GM18502 (cell line): Measurements from ENCODE around the gene RPAP2.
"Not testable (repeated sequence)": the region's sequence is repeated elsewhere in the genome, so short reads cannot be mapped to it uniquely, and the experiment has no call there.

Experiments used
- ATAC-seq: cut with Tn5 transposase; IDR thresholded peaks from one replicate; pipeline ENCODE4 v1.9.1; 2021; ENCODE audit warnings: mild to moderate bottlenecking; ENCODE audit not compliant: unreplicated experiment, poor library complexity

The RPAP2 gene

DNA sequence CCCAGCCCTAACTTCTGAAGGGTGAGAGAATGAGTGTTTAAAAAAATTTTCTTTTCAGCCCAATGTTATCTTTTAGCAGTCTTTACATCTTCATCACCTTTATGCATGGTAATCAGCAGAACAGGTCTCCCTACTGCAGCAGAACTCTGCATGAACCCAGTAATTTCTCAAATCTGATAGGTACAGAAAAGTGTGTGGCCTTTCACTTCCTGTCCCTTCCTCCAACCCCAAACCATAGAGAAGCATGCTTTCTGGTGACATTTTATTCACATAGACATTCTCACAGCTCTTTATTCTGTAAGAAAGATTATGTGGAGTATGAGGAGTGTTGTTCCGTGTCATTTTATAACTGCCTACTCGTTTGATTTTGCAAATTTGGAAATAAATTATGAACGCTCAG, 68.6 kb downstream of the RPAP2 start:
- ATAC-seq = peak; percentile 78

DNA sequence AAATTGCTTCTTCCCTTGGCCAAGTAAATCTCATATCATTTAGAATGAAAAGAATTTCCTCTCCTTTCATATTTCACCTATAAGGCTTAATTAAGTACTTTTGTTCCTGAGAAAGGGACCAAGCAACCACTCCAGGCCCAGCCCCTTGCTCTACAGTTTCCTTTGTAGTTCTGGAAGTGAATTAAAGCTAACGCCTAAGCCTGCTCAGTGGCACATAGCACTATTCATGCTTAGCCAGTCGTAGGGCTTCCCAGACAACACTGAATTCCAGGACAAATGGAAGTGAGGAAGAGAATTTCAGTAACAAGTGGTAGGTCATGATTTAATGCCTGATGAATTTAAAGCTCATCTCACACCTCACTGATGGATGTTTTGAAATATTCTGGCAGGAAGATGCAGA, 73.3 kb downstream of the RPAP2 start:
- no peak for ATAC-seq

DNA sequence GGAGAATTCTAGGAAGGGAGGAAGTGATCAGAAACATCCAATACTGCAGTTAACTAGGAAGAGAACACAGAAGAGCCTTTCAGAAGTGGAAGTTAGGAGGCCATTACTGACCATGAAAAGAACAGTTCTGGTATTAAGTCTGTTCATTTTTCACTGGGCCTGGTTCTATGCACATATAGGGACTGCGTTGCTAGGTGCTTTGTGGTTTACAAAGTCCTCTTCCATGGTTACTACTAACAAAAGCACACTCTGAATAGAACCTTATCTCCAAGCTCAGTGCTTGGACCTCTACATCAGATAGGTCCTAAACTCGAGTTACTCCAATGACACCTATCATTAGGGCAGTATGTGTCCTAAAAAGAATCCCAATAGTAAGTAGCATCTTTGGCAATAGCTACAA, 75.4 kb downstream of the RPAP2 start:
- ATAC-seq = no peak

DNA sequence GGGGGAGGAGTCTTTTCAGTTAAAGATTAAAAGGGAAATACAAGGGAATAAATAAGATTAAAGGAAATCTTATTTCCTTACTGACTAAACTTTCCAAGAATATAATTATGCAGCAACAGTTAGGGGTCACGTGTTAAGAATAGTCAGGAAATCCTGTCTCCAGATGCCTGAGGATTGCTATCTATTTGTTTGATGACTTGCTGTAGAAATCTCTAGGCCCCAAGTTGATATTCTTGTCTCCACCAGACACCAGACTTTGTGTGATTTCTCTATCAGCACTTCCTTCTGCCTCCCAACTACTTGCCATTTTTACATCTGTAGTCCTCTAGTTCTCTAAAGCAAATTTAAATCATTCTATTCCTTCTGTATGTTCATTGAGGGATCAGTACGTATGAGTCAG, 77.5 kb downstream of the RPAP2 start:
- no peak for ATAC-seq

DNA sequence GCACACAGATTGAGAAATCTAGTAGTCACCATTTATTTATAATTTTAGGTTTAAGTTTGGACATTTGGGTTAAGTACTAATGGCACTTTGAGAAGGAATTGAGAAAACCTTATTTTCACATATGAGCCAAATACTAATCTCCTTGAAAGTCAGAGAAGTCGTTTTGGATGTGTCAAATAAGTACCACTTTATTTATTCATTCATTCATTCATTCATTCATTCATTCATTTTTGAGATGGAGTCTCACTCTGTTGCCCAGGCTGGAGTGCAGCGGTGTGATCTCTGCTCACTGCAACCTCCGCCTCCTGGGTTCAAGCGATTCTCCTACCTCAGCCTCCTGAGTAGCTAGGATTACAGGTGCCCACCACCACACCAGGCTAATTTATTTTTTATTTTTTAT, 79.1 kb downstream of the RPAP2 start:
- not testable (repeated sequence) for ATAC-seq

DNA sequence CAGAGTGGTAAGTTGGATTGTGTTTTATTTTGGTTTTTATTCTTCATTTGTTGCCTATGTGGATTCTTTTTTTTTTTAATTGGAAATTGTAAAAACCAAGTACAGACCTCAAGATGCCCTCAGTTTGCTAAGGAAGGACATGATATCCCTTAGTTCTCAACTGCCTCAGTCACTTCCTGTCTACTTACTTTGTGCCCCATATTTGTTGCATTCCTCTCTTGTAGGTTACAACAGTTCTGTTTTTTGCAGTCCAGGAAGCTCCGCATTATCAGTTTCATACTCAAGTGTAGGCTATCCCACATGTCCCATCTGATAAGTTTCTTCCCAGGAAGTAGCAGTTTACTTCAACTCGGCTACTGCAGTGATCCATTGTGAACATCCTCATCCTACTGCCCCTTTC, 82.0 kb downstream of the RPAP2 start:
- ATAC-seq = no peak

DNA sequence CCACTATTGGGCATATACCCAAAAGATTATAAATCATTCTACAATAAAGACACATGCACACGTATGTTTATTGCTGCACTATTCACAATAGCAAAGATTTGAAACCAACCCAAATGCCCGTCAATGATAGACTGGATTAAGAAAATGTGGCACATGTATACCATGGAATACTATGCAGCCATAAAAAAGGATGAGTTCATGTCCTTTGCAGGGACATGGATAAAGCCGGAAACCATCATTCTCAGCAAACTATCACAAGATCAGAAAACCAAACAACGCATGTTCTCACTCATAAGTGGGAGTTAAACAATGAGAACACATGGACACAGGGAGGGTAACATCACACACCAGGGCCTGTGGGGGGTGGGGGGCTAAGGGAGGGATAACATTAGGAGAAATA, 95.1 kb downstream of the RPAP2 start:
- not testable (repeated sequence) for ATAC-seq

DNA sequence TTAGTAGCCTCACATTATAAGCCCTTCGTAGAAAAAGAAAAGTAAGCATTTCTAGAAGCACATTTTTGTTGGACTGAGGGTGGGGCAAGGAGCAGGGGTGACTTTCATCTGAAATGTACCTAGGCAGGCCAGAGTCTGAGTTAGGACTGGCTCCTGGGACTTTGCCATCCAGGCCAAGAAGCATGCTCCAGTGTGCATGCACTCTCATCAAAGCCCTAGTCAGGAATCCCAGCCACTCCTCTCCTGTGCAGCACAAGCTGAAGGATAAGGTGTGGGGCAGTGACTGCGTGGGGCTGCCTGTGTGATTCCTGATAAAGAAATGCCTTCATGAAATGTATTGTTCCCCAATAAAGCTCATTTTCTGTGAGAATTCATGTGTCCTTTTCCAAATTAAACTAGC, 99.7 kb downstream of the RPAP2 start:
- ATAC-seq = no peak

DNA sequence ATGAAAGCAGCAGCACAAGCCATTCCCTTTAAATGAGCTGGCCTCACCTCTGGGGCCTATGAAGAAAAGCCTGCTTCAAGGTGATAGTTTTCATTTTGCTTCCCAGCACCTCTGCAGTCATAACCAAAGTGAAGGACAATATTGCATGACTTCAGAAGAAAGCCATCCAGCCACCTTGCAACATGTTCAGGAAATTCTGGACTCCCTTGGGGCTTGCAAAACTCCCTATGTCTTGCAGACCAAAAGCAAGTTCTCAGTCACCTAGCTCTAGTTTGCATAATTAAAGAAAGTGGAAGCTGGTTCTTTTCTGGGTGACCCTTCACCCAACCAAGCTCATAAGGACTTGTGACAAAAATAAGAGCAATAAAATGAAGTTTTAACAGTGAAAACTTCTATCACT, 100.2 kb downstream of the RPAP2 start:
- peak; percentile 93 for ATAC-seq

DNA sequence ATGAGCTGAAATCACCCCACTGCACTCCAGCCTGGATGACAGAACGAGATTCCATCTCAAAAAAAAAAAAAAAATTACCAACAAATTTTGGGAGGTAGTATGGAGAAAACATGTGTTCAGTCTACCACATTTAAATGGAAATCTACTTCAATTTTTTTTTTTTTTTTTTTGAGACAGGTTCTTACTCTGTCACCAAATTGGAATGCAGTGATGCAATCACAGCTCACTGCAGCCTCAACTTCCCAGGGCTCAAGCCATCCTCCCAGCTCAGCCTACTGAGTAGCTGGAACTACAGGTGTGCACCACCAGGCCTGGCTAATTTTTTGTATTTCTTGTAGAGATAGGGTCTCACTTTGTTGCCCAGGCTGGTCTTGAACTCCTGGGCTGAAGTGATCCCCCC, 105.8 kb downstream of the RPAP2 start:
- no peak for ATAC-seq

DNA sequence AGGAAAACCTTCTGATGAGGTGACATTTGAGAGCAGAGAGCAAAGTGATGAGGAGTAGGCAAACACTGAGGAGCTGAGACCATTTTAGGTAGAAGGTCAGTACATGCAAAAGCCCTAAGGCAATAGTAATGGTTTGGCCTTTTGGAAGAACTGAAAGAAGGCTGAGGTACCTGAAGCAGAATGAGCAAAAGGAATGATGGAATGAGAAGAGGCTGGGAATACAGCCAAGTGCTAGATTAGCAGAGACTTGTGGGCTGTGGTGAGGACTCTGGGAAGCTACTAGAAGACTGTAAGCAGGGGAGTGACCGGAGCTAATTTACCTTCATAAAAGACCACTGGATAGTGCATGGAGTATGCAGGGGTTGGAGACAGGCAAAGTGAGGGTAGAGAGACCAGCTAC, 110.0 kb downstream of the RPAP2 start:
- no peak for ATAC-seq

DNA sequence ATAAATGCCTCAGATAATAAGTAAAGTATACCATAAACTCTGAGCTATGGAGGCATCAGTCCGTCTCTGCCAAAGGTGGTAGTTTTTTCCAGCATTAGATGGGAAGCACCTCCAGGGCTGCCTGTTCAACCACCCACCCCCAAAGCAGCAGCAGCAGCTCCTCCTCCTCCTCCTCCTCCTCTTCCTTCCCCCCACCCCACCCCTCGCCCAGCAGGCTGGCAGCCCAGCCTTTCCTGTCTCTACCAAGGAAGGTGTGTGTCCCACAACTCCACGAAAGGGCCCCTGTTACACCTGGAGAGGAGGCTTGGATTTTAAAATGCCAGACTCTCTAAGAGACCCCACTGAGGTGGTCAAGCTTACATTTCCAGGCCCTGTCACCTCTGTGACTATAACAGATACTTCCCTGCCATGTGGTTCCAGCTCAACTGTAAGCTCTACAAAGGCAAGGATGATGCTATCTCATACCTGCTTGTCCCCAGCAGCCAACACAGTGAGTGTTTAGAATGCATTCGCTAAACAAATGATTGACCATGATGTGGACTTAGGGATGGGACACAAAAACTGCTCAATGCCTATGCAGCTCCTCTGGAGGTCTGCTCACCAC, 111.2 kb downstream of the RPAP2 start:
- no peak for ATAC-seq

DNA sequence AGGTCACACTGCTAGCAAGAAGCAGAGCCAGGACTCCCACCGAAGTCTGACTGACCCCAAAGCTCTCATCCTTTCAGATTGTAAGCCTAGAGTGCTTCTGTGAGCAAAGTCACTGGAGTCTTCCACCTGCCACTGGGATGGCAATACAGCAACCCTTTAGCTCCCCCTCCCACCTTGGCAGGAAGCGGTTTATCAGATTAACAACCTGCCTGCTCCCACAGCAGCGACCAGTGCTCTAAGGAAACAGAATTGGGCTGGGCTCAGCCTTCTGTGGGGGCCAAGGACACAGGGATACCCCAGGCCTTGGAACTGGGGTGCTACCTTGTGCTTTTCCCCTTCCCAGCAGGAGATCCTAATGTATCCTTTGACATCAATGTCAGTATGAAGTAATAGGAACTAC, 111.8 kb downstream of the RPAP2 start:
- ATAC-seq = no peak

DNA sequence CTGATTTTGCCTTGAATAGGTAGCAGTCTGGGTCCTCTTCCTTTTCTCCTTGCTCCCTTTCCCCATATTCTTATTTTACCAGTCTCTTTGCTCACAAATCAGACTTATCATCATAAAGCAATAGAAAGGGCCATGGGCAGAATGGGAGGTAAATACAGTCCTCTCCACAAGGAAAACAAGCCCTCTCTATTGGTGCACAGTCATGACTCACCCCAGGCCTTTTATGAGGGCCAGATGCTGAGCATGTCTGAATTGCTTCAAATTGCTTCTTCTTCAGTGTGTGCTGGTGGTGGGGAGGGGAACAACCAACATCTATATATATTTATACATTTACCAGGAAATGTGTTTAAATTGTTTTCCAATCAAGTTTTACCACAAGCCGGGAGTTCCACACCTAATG, 112.7 kb downstream of the RPAP2 start:
- no peak for ATAC-seq

DNA sequence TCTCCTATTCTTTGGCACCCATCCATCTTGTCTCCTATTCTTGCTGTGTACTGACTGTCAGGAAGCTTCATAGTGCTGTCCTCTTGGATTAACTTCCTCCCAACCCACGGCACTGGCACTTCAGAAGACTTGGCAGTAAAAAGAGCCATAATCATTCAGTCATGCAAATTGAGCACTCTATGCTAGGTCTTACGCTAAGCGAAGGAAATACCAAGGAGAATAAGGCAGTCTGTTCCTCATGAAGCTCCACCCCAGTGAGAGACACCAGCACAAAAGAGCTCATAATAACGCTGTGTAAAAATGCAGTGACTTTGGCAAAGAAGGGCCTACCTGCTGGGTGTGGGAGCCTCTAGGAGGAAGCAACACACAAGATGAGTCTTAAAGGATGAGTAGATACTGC, 120.8 kb downstream of the RPAP2 start:
- no peak for ATAC-seq

DNA sequence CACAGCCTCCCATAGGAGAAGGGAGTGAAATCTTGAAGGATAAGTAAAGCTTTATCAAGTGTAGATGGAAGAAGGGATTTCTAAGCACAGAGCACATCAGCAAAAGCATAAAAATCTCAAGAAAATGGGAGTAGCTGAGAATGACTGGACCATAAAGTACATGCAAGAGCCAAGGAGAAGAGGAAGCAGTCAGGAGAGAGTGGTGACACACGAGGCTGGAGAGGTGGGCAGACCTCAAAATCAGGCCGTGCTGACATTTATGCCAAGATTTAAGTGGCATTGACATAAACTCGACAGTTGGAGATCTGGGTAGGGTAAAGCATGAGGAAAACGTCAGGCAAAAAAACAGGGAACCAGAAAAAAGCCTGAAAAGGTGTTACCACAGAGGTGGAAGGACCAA, 125.5 kb downstream of the RPAP2 start:
- no peak for ATAC-seq

DNA sequence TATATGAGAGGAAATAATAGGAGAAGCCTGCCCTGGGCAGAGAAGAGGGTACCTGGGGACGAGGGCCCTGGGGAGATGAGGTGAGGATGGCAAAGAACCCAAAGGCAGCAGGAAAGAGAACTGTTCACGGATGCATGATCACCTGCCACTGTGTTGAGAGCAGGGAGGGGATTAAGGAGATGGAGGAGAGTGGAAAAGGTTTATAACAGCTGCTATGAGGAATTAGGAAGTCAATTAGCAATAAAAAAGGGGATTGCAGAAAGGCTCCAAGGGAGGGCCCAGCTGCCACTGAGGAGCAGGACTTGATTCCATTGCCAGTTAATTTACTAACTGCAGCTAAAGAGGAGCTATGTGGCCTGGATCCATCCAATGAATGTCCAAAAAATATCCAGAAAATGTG, 126.8 kb downstream of the RPAP2 start:
- ATAC-seq = no peak

DNA sequence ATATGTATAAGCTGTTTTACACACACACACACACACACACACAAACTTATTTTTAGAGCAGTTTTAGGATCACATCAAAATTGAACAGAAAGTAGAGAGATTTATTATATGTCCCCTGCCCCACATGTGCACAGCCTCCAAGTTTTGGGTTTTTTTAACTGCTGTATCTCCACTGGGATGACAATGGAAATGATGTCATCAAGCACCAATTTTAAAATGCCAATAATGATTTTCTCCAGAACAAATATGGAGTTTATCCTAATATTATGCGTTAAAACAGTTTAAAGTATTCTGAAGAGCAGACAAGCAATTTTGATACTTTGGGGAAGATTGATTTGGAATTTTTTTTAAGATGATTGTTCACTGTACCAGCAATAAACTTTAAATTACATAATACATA, 131.2 kb downstream of the RPAP2 start:
- ATAC-seq = no peak

DNA sequence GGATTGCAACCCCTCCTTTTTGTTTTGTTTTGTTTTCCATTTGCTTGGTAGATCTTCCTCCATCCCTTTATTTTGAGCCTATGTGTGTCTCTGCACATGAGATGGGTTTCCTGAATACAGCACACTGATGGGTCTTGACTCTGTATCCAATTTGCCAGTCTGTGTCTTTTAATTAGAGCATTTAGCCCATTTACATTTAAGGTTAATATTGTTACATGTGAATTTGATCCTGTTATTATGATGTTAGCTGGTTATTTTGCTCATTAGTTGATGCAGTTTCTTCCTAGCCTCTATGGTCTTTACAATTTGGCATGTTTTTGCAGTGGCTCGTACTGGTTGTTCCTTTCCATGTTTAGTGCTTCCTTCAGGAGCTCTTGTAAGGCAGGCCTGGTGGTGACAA, 135.7 kb downstream of the RPAP2 start:
- not testable (repeated sequence) for ATAC-seq

DNA sequence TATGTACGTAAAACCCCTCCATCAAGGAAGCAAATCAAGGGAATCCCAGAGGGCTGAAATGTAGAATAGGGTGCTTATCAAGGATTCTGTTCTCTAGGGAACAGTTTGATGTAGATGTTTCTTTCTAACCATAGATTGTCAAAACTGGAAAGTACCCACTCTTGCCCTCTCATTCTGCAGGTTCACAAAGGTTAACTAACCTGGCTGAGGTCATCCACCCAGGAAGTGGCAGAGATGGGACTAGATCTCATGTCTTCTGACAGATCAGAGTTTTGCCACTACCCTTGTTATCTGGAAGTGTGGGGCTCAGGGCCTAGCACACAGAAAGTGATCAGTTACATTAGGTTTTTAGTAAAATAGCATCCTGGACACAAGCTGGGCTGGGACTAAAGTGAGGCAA, 140.4 kb downstream of the RPAP2 start:
- no peak for ATAC-seq

DNA sequence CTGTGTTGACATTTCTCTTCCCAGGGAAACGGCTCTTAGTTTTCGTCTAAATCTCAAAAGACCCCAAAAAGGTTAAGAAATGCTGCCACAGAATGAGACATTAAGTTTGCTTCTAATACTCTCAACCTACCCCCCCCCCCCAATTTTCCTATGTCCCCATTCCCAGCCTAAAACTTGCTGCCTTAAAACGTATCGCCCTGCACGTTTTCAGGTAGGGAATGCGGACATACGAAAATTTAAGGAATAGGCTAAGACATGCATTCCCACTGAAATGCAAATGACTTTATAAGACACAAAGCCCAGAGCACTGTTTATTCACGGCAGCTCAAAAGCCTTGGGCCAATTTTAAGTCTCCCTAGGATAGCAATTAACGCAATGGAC, 142.4 kb downstream of the RPAP2 start:
- no peak for ATAC-seq

DNA sequence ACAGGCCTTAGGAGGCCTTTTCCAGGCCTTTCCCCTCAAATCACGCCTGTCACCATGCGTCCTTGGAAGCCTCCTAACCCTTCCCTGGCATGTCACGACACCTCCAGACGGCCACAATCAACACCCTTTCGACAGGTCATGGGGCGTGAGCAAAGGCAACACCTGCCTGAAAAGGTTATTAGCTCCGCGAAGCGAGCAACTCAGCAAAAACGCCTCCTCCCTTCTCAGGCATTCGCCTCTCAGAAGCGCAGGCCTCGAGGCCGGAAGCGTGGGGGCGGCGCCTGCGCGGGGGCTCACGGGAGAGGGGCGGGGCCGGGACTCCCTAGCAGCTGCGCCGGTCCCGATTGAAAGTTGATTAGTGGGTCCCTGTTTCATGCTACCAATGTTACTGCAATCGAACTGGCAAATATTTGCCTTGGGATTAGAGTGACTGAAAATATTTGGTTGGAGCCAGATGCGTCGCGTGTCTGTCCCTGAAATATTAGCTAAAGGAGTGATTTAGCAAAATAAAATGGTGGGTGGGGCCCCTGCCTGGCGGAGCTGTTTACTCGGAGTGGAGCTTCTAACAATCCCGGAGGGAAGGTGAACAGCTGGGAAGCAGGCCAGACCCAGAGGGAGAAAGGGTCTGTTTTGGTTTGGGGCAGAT, 143.0 kb downstream of the RPAP2 start:
- ATAC-seq = no peak

DNA sequence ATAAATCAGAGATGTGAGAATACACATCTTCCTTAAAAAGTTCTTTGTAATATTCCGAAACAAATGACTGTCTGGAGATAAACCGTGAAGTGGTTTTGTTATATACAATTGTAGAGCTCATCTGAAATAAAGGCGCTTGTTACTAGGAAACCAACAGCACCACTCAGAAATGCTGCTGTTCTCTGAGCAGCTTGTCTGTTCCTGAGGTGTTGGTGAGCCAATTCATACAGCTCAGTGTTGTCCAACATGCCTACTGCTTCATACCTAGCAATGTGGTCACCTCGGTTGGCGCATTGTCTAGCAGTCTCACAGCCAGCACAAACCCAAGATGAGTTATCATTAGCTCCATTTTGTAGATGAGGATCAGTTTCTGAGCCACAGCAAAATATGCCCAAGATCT, 143.5 kb downstream of the RPAP2 start:
- no peak for ATAC-seq
